ENCODE results near the gene PRMT7. TPM values are rescaled to one million over a fixed set of nuclear protein-coding genes. Genes with fewer than 3 reads are reported as not detected.

Gene PRMT7
- total RNA-seq, 6 donors from 2014 or later, result 26.9 to 166 (median 38.8) TPM

DNA sequence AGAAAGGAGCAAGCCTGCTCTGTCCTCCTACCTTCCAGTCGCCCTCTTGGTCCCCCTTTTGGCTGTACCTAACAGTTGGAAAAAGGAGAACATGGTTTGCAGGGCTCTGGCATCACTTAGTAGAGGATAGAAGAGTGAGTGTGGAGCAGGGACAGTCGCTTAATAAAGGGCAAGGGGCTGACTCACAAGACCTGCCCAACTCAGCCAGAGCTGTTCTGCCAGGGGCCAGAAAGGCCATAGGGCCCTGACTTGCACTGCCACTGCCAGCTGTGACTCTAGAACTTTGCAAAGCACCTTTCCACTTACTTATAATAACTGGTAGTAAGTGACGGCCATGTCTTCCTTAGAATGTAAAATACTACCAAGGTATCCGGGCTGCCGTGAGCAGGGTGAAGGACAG, 13.5 kb downstream of the PRMT7 start:
- H3K4me3 ChIP-seq, result no peak overlapping the region
- peaks cover 0 to 10% (median 2%) of the 10 kb centered on the region in 4 donors for H3K4me1 ChIP-seq
- H3K36me3 ChIP-seq, result peaks cover 10 to 60% (median 16%) of the 10 kb centered on the region in 4 donors
- ATAC-seq (ENCODE audit: low FRiP score in 2 of 2) (no peak), DNase-seq (peak in 1 of 2 donors; percentile 6)
- no peaks in the 10 kb centered on the region for H3K27me3 ChIP-seq
- no peak overlapping the region for H3K27ac ChIP-seq
- H3K9me3 ChIP-seq, result no peaks in the 10 kb centered on the region
- WGBS, 2 donors, result 92 to 94% methylated on average over 4 to 5 of the region's 5 CpGs
- TF ChIP-seq, protein P1, sequence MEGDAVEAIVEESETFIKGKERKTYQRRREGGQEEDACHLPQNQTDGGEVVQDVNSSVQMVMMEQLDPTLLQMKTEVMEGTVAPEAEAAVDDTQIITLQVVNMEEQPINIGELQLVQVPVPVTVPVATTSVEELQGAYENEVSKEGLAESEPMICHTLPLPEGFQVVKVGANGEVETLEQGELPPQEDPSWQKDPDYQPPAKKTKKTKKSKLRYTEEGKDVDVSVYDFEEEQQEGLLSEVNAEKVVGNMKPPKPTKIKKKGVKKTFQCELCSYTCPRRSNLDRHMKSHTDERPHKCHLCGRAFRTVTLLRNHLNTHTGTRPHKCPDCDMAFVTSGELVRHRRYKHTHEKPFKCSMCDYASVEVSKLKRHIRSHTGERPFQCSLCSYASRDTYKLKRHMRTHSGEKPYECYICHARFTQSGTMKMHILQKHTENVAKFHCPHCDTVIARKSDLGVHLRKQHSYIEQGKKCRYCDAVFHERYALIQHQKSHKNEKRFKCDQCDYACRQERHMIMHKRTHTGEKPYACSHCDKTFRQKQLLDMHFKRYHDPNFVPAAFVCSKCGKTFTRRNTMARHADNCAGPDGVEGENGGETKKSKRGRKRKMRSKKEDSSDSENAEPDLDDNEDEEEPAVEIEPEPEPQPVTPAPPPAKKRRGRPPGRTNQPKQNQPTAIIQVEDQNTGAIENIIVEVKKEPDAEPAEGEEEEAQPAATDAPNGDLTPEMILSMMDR (IDR thresholded peaks at IDR 0.05), result no peak
- TF ChIP-seq EP300 (IDR thresholded peaks at IDR 0.05) (no peak), POLR2A (IDR thresholded peaks at IDR 0.05) (no peak), POLR2AphosphoS5 (IDR thresholded peaks at IDR 0.05) (no peak)

DNA sequence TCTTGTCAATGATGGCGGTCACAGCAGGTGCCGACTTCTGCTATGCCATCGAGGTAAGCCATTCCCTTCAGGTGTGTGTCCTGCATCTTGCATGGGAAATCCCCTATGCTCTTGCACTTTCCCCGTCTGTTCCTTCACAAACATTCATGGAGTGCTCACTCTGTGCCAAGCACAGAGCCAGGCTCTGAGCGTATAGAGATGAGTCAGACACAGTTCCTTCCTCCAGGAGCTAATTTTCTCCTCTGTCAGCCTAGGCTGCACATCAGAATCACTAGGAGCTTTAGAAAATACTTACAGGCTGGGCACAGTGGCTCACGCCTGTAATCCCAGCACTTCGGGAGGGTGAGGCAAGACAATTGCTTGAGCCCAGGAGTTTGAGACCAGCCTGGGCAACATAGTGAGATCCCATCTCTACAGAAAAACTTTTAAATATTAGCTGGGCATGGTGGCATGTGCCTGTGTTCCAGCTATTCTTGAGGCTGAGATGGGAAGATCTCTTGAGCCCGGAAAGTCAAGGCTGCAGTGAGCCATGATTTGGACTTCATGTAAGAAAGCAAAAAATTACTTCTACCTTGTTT, 14.1 kb downstream of the PRMT7 start:
- Histone ChIP-seq H3K27ac (no peak overlapping the region), H3K9me3 (no peaks in the 10 kb centered on the region), H3K36me3 (peaks cover 10 to 55% (median 15%) of the 10 kb centered on the region in 4 donors), H3K4me1 (peaks cover 0 to 10% (median 2%) of the 10 kb centered on the region in 4 donors), H3K27me3 (no peaks in the 10 kb centered on the region), H3K4me3 (no peak overlapping the region)
- DNase-seq (peak in 1 of 2 donors; percentile 3), ATAC-seq (ENCODE audit: low FRiP score in 2 of 2) (no peak)
- TF ChIP-seq POLR2AphosphoS5 (IDR thresholded peaks at IDR 0.05), result no peak
- 90 to 99% methylated on average over 8 of the region's 8 CpGs for WGBS, 2 donors

DNA sequence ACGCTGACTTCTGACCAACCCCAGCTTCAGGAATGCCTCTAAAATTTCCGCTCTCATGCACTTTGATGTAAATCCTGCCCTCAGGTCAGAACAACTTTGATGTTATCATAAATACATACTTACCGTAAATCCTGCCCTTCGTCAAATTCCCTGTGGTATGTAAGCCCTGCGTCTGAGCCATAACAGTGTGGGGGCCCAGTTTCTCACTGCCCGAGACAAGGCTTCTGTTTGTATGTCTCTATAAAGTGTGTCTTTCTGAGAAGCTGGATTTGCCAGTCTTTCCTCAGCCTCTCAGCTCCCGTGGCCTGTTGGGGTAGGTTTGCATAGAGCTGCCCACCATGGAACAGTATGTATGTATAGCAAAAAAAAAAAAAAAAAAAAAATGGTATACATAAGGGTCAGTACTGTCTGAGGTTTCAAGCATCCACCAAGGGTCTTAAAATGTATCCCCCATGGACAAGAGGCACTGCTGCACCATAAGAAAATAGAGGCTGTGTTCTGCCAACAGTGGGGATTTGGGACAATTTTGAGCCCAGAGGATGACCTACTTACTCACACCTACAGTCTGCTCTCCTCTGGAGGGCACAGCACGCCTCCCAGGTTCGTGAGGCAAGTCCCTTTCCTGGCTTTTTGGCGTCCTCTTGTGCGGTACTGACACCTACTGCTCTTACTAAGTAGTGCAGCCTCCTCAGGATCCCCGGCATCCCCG, 17.5 kb downstream of the PRMT7 start:
- peak; percentile 93 to 94 for ATAC-seq (ENCODE audit: low FRiP score in 2 of 2)
- Histone ChIP-seq H3K27ac (peak overlapping the region in 1 of 4 donors; percentile 28), H3K4me1 (peaks cover 16 to 29% (median 22%) of the 10 kb centered on the region in 4 donors), H3K4me3 (no peak overlapping the region), H3K27me3 (no peaks in the 10 kb centered on the region), H3K9me3 (no peaks in the 10 kb centered on the region), H3K36me3 (peaks cover 4 to 27% (median 10%) of the 10 kb centered on the region in 4 donors)
- 35 to 45% methylated on average over 12 to 13 of the region's 13 CpGs for WGBS, 2 donors
- TF ChIP-seq EP300 (IDR thresholded peaks at IDR 0.05), result no peak
- TF ChIP-seq, protein P1 (IDR thresholded peaks at IDR 0.05), result peak; percentile 89 to 95 (median 92)
- DNase-seq, result peak in 1 of 2 donors; percentile 88

DNA sequence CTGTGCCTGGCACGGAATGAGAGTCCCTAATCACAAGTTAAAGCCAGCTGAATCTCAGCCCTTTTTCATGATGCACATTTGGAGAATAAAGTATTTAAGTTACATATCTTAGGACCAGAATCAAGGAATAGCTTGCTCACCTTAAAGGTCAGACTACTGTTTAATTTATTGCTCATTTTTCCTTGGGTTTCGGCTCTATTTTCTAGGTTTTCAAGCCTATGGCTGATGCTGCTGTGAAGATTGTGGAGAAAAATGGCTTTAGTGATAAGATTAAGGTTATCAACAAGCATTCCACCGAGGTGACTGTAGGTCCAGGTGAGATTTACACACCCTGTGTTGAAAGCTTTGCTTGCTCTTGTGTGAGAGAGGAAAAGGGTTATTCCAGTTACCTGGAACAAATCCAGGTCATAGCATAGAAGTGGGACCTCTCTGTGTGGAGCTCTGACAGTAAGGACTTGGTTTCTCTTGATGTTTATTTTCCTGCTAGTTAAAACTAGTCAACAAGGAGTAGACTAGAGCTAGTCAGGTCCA, 18.1 kb downstream of the PRMT7 start:
- peaks cover 2 to 26% (median 10%) of the 10 kb centered on the region in 4 donors for H3K36me3 ChIP-seq
- no peaks in the 10 kb centered on the region for H3K27me3 ChIP-seq
- ATAC-seq (ENCODE audit: low FRiP score in 2 of 2), result no peak
- no peaks in the 10 kb centered on the region for H3K9me3 ChIP-seq
- peak in 1 of 4 donors; percentile 12 for TF ChIP-seq POLR2A (IDR thresholded peaks at IDR 0.05)
- TF ChIP-seq, protein P1 (IDR thresholded peaks at IDR 0.05), result no peak
- peaks cover 16 to 34% (median 25%) of the 10 kb centered on the region in 4 donors for H3K4me1 ChIP-seq
- no peak overlapping the region for H3K4me3 ChIP-seq
- DNase-seq, result no peak
- peak overlapping the region in 1 of 4 donors; percentile 15 for H3K27ac ChIP-seq
- WGBS, 2 donors, result 32 to 34% methylated on average over 3 of the region's 3 CpGs

DNA sequence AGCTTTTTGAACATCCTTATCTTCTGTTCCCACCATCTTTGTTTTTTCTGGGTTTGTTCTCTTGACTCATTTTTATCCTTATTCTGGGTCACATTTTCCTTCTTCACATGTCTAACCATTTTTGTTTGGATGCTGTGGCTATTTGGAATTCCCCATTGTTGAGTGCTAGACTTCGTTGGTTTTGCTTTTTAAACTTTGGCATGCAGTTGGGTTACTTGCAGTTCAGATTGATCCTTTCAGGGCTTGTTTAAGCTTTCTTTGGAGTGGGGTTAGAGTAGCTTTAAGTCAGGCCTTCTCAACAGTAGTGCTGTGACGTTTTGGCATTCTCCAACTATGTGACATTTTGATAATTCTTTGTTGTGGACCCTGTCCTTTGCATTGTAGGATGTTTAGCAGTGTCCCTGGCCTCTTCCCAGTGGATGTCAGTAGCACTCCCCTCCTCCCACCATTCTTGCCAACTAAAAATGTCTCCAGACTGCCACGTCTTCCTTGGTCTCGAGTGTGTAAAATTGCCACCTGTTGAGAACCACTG, 21.1 kb downstream of the PRMT7 start:
- no peak for ATAC-seq (ENCODE audit: low FRiP score in 2 of 2)
- Histone ChIP-seq H3K4me1 (peaks cover 16 to 34% (median 25%) of the 10 kb centered on the region in 4 donors), H3K4me3 (no peak overlapping the region), H3K9me3 (no peaks in the 10 kb centered on the region), H3K27ac (peak overlapping the region; percentile 45 to 66 (median 59)), H3K27me3 (no peaks in the 10 kb centered on the region), H3K36me3 (peaks cover 0 to 2% (median 0%) of the 10 kb centered on the region in 4 donors)
- no peak for DNase-seq
- TF ChIP-seq POLR2A (IDR thresholded peaks at IDR 0.05) (no peak), POLR2AphosphoS5 (IDR thresholded peaks at IDR 0.05) (no peak), EP300 (IDR thresholded peaks at IDR 0.05) (no peak)
- TF ChIP-seq, protein P1 (IDR thresholded peaks at IDR 0.05), result no peak
- WGBS, 2 donors, result 15 to 20% methylated on average over 4 of the region's 4 CpGs

All from upper lobe of left lung (tissue), 6 donors.